Activated CD8-positive, alpha-beta memory T cell treated with anti-CD3 and anti-CD28 coated beads for 24 hours (primary cell): ENCODE results near the gene MYH16.

ENCODE experiments used
- DNase-seq: peaks from one replicate; pipeline ENCODE4 v3.0.0-alpha.2; 2020

The MYH16 gene

GRCh38 chr7:99308461-99309074 is 35.9 kb downstream of the MYH16 start:
- DNase-seq, result no peak

- DNase-seq, result no peak
Measured at GRCh38 chr7:99309111-99309510, 36.5 kb downstream of the MYH16 start.

- no peak for DNase-seq
Measured at GRCh38 chr7:99310004-99310403, 37.4 kb downstream of the MYH16 start.

- DNase-seq, result no peak
Measured at GRCh38 chr7:99311702-99312101, 39.1 kb downstream of the MYH16 start.

- peak; percentile 89 for DNase-seq
Measured at GRCh38 chr7:99312316-99313203, 39.9 kb downstream of the MYH16 start.

- no peak for DNase-seq
Measured at GRCh38 chr7:99313204-99313573, 40.5 kb downstream of the MYH16 start.

- DNase-seq, result no peak
Measured at GRCh38 chr7:99314504-99314903, 41.9 kb downstream of the MYH16 start.

- peak; percentile 15 for DNase-seq
Measured at GRCh38 chr7:99320371-99320770, 47.7 kb downstream of the MYH16 start.

- DNase-seq, result peak; percentile 0
Measured at GRCh38 chr7:99322659-99323058, 50.0 kb downstream of the MYH16 start.

- peak; percentile 54 for DNase-seq
Measured at GRCh38 chr7:99324559-99324958, 51.9 kb downstream of the MYH16 start.

- DNase-seq, result no peak
Measured at GRCh38 chr7:99325001-99325493, 52.4 kb downstream of the MYH16 start.

GRCh38 chr7:99325592-99326407 is 53.2 kb downstream of the MYH16 start, which contains the start of gene ARPC1A:
TSS of gene ARPC1A (plus strand) at chr7:99325898. CDS start at chr7:99333354, 7,456 bp downstream.
- DNase-seq, result peak; percentile 97

- DNase-seq, result no peak
Measured at GRCh38 chr7:99326408-99326782, 53.8 kb downstream of the MYH16 start.

- peak; percentile 58 for DNase-seq
Measured at GRCh38 chr7:99330314-99330961, 57.8 kb downstream of the MYH16 start.

GRCh38 chr7:99331002-99331401 is 58.4 kb downstream of the MYH16 start:
- DNase-seq, result peak; percentile 54

GRCh38 chr7:99339595-99339994 is 67.0 kb downstream of the MYH16 start:
- DNase-seq, result peak; percentile 13

GRCh38 chr7:99340659-99341058 is 68.0 kb downstream of the MYH16 start:
- DNase-seq, result no peak

- DNase-seq, result peak; percentile 51
Measured at GRCh38 chr7:99344061-99344647, 71.5 kb downstream of the MYH16 start.

GRCh38 chr7:99350641-99351040 is 78.0 kb downstream of the MYH16 start:
- peak; percentile 11 for DNase-seq

GRCh38 chr7:99352247-99352646 is 79.6 kb downstream of the MYH16 start:
- no peak for DNase-seq

GRCh38 chr7:99355098-99355497 is 82.5 kb downstream of the MYH16 start:
- no peak for DNase-seq
